Endothelial cell of umbilical vein (primary cell): ENCODE data around the gene SOX11.

Experiments
- CTCF ChIP-seq, 2 donors: IDR thresholded peaks; 1 replicate in 1 of 2; 2 replicates in 1 of 2; pipeline ENCODE4 v1.5.1; 2011; ENCODE audit warnings: low read length in 2 of 2, mild to moderate bottlenecking in 2 of 2, moderate library complexity in 2 of 2, control low read depth in 1 of 2, inconsistent platforms in 1 of 2, low read depth in 1 of 2; ENCODE audit not compliant: insufficient read depth in 1 of 2; ENCODE audit errors: extremely low read depth in 1 of 2
- EZH2 ChIP-seq: IDR thresholded peaks from 2 replicates; pipeline ENCODE4 v1.6.1; 2012; ENCODE audit warnings: borderline replicate concordance, low read depth, mild to moderate bottlenecking, moderate library complexity, low read length, inconsistent platforms; ENCODE audit not compliant: severe bottlenecking
- GATA2 ChIP-seq: IDR thresholded peaks from 2 replicates; pipeline ENCODE4 v1.7.0; 2011; ENCODE audit warnings: low read depth, mild to moderate bottlenecking, moderate library complexity, mixed read lengths, low read length; ENCODE audit not compliant: insufficient read length, insufficient read depth
- JUN ChIP-seq: IDR thresholded peaks from 2 replicates; pipeline ENCODE4 v1.6.1; 2011; ENCODE audit warnings: borderline replicate concordance, low read depth; ENCODE audit not compliant: insufficient read length, insufficient read depth
- MYC ChIP-seq: IDR thresholded peaks from one replicate; pipeline ENCODE4 v1.6.1; 2011; ENCODE audit warnings: mild to moderate bottlenecking, low read depth, low read length
- POLR2A ChIP-seq: IDR thresholded peaks from 2 replicates; pipeline ENCODE4 v1.6.1; 2012; ENCODE audit warnings: low read depth, mild to moderate bottlenecking, control low read depth, low read length
- POLR2AphosphoS5 ChIP-seq: IDR thresholded peaks from 2 replicates; pipeline ENCODE4 v1.6.1; 2012; ENCODE audit warnings: low read depth, mild to moderate bottlenecking, control low read depth, low read length, moderate library complexity; ENCODE audit not compliant: insufficient read depth

- TF ChIP-seq CTCF (IDR thresholded peaks at IDR 0.05; ENCODE audit: extremely low read depth in 1 of 2, insufficient read depth in 1 of 2, low read depth in 1 of 2, low read length in 2 of 2): no peak
- no peak for TF ChIP-seq EZH2
- no peak for TF ChIP-seq POLR2A
- TF ChIP-seq MYC: no peak
- TF ChIP-seq POLR2AphosphoS5: no peak
- no peak for TF ChIP-seq JUN
- no peak for TF ChIP-seq GATA2
Measured at GRCh38 chr2:5700551-5700950, 8.4 kb downstream of the SOX11 start.
